Fibroblast of villous mesenchyme (primary cell): ENCODE results near the gene MYCN. TPM values are rescaled to one million over a fixed set of nuclear protein-coding genes. Genes with fewer than 3 reads are reported as not detected.
A peak's percentile ranks its signal among the peaks of the same experiment; 100 is the strongest.
"Not testable (repeated sequence)": the region's sequence is repeated elsewhere in the genome, so short reads cannot be mapped to it uniquely, and the experiment has no call there.

Experiments
- DNase-seq: peaks from one replicate; pipeline ENCODE4 v3.0.0-alpha.2; 2010; ENCODE audit warnings: low read depth
- H3K4me3 ChIP-seq: 2 replicates; pipeline ENCODE4 v1.5.1; 2011; ENCODE audit warnings: low read depth, mild to moderate bottlenecking, low read length
- CTCF ChIP-seq: IDR thresholded peaks from 2 replicates; pipeline ENCODE4 v1.5.1; 2012; ENCODE audit warnings: low read depth, mild to moderate bottlenecking, low read length; ENCODE audit not compliant: insufficient read depth
- total RNA-seq: library from RNA; depleted of rRNA; stranded (reverse); fragments of >200 nt; gene quantifications from 2 replicates; pipeline ENCODE4 v1.2.3, GENCODE V29; 2012

MYCN gene
- total RNA-seq, 1 donor: under 0.01 TPM

- no peak for DNase-seq
- H3K4me3 ChIP-seq: no peak overlapping the region
- no peak for TF ChIP-seq CTCF
Observed at GRCh38 chr2:15908371-15908770, 32.0 kb upstream of the MYCN start.

GRCh38 chr2:15909157-15909556, 31.2 kb upstream of the MYCN start:
- no peak overlapping the region for H3K4me3 ChIP-seq
- TF ChIP-seq CTCF: no peak
- no peak for DNase-seq

GRCh38 chr2:15909736-15910135, 30.6 kb upstream of the MYCN start:
- no peak for DNase-seq
- H3K4me3 ChIP-seq: no peak overlapping the region
- TF ChIP-seq CTCF: no peak

GRCh38 chr2:15911270-15911669, 29.1 kb upstream of the MYCN start:
- DNase-seq: not testable (repeated sequence)

GRCh38 chr2:15911686-15912085, 28.7 kb upstream of the MYCN start:
- no peak overlapping the region for H3K4me3 ChIP-seq
- no peak for TF ChIP-seq CTCF
- DNase-seq: no peak

More at GRCh38 chr2:15911270-15911669, 29.1 kb upstream of the MYCN start:
- not testable (repeated sequence) for H3K4me3 ChIP-seq

GRCh38 chr2:15912203-15912602, 28.1 kb upstream of the MYCN start:
- TF ChIP-seq CTCF: no peak
- no peak overlapping the region for H3K4me3 ChIP-seq
- peak; percentile 83 for DNase-seq

- no peak for TF ChIP-seq CTCF
- peak; percentile 49 for DNase-seq
- no peak overlapping the region for H3K4me3 ChIP-seq
Observed at GRCh38 chr2:15913146-15913545, 27.2 kb upstream of the MYCN start.
